ENCODE measurements around the gene PRKN.

DNA sequence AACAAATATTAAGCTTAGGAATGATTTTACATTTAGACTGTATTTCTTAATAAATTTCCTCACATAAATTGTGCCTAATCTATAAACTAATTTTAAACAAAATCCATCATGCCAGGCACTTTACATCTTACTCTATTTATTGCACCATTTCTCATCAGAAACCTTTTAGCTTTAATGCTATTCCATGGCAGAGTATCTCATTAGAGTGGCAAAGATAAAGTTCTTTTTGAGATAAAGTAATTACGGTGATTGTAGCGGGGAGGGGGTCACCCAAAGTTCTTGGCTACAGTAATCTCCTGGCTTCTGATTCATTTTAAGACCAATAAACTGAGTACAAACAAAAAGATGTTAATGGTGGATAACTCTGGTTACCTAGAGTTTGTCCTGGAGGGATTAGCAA lies 532.1 kb downstream of the PRKN start:
- TF ChIP-seq EZH2 (IDR thresholded peaks at IDR 0.05; ENCODE audit: insufficient read depth, poor library complexity, severe bottlenecking) (no peak), EZH2phosphoT487 (IDR thresholded peaks at IDR 0.05; ENCODE audit: insufficient read depth, low read depth) (no peak)
